ENCODE results near the gene HUS1B.
"Not testable (repeated sequence)": the region's sequence is repeated elsewhere in the genome, so short reads cannot be mapped to it uniquely, and the experiment has no call there.

HUS1B gene

GRCh38 chr6:680251-680650 lies 23.4 kb upstream of the HUS1B start:
- FAIRE-seq, result no peak
- DNase-seq (ENCODE audit: insufficient read length, low spot score), result no peak

GRCh38 chr6:679282-679681 lies 22.4 kb upstream of the HUS1B start:
- FAIRE-seq, result no peak
- no peak for DNase-seq (ENCODE audit: insufficient read length, low spot score)

GRCh38 chr6:678520-678919 lies 21.6 kb upstream of the HUS1B start:
- FAIRE-seq, result no peak
- no peak for DNase-seq (ENCODE audit: insufficient read length, low spot score)

GRCh38 chr6:677919-678318 lies 21.0 kb upstream of the HUS1B start:
- FAIRE-seq, result no peak
- no peak for DNase-seq (ENCODE audit: insufficient read length, low spot score)

- FAIRE-seq (no peak), DNase-seq (ENCODE audit: insufficient read length, low spot score) (no peak)
Observed at GRCh38 chr6:674956-675355, 18.1 kb upstream of the HUS1B start.

DNA sequence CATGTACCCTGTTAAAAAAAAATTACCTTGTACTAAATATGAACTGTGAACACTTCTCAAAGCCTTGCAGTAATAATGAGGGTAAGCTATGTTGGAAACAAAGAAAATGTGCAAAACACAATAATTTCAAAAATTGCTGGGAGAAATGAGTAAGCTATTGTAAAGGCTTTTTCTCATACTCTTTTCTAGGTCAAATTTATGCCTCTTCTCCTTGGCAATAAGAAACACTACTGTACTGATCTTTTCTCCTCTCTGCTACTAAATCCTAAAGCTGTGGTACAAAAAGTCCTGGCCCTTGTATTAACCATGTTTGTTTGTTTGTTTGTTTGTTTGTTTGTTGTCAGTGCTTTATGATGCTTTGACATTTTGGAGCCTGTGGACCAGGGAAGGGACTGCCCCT lies 17.5 kb upstream of the HUS1B start:
- FAIRE-seq (no peak), DNase-seq (ENCODE audit: insufficient read length, low spot score) (no peak)

DNA sequence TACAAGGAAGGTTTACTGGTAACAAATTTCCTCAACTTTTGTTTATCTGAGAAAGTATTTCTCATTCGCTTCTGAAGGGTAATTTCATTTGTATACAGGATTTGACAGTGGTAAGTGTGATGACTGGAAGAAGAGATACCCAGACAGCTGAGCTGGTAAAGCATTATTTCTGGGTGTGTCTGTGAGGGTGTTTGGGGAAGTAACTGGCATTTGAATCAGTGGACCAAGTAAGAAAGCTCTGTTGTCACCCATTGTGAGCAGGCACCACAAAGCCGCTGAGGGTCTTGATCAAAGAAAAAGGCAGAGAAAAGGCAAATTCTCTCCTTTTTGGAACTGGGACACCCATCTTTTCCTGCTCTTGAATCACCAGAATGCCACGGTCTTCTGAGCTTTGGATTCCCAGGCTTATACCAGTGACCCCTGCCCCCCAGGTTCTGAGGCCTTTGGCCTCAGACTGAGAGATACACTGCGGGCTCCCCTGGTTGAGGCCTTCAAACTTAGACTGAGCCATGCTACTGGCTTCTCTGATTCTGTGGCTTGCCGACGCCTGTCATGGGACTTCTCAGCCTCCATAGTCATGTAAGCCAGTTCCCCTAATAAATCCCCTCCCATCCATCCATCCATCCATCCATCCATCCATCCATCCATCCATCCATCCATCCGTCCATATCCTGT lies 10.5 kb upstream of the HUS1B start:
- FAIRE-seq (no peak), DNase-seq (ENCODE audit: insufficient read length, low spot score) (no peak)

- FAIRE-seq, result no peak
- DNase-seq (ENCODE audit: insufficient read length, low spot score), result no peak
Observed at GRCh38 chr6:665403-666267, 8.7 kb upstream of the HUS1B start.

DNA sequence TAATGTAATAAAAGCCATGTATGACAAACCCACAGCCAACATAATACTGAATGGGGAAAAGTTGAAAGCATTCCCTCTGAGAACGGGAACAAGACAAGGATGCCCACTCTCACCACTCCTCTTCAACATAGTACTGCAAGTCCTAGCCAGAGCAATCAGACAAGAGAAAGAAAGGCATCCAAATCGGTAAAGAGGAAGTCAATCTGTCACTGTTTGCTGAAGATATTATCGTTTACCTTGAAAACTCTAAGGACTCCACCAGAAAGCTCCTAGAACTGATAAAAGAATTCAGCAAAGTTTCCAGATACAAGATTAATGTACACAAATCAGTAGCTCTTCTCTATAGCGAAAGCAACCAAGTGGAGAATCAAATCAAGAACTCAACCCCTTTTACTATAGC lies 6.9 kb upstream of the HUS1B start:
- FAIRE-seq, result not testable (repeated sequence)

GRCh38 chr6:659716-660581 lies 3.0 kb upstream of the HUS1B start:
- DNase-seq (ENCODE audit: insufficient read length, low spot score) (no peak), FAIRE-seq (no peak)

More for the DNA sequence above, 6.9 kb upstream of the HUS1B start:
- not testable (repeated sequence) for DNase-seq (ENCODE audit: insufficient read length, low spot score)

DNA sequence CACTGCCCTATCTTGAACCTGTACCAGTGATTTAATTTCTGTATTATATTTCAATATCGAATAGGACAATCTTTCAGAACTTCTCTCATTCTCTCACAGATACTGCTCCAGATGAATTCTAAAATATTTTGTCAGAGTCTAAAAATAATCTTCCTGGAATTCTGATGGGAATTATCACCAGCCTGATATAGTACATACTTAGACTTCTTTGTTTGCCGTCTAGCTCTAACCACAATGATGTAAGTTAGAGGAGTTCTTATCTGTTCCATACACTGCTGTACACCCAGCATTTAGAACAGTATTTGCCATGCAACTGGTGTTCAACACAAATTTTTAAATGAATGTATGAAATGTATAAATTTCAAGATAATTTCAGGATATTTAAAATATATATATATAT lies 1.3 kb upstream of the HUS1B start:
- DNase-seq (ENCODE audit: insufficient read length, low spot score) (no peak), FAIRE-seq (no peak)

- no peak for FAIRE-seq
Observed at GRCh38 chr6:657743-658142, 843 bp upstream of the HUS1B start.

DNA sequence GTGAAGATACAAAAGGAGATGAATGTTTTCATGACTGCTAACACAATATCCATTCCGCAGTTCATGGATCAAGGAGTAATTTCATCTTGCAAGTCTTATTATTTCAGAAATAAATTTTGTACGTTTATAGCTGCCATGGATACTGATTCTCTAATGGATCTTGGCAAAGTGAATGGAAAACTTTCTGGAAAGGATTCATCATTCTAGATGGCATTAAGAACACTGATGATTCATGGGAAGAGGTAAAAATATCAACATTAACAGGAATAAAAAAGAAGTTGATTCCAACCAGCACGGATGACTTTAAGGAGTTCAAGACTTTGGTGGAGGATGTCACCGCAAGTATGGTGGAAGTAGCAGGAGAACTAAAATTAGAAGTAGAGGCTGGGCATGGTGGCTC lies 2.8 kb downstream of the HUS1B start:
- DNase-seq (ENCODE audit: insufficient read length, low spot score) (no peak), FAIRE-seq (no peak)

More at GRCh38 chr6:657743-658142, 843 bp upstream of the HUS1B start:
- no peak for DNase-seq (ENCODE audit: insufficient read length, low spot score)

GRCh38 chr6:652865-653264 lies 4.0 kb downstream of the HUS1B start:
- FAIRE-seq, result peak; percentile 54

DNA sequence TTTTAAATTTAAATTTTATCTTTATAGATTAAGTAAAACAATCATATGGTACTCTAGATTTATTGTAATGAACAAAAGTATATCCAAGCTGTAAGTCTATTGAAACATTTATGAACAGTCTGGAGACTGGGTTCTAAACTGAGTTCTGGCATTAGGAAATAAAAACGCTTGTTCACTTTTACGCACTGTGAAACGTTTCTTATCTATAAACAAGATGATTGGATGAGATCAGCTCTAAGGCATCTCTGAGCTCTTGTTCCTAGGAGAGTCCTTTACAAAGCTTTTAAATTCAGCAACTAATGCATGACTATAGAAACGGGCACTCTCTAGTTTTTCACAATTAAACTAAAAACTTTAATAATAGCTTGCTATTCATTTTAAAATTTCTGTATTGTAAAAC lies 6.8 kb downstream of the HUS1B start:
- DNase-seq (ENCODE audit: insufficient read length, low spot score), result no peak
- no peak for FAIRE-seq

More at GRCh38 chr6:652865-653264, 4.0 kb downstream of the HUS1B start:
- DNase-seq (ENCODE audit: insufficient read length, low spot score), result no peak

- DNase-seq (ENCODE audit: insufficient read length, low spot score) (no peak), FAIRE-seq (no peak)
Observed at GRCh38 chr6:642805-643204, 14.1 kb downstream of the HUS1B start.

- FAIRE-seq (no peak), DNase-seq (ENCODE audit: insufficient read length, low spot score) (no peak)
Observed at GRCh38 chr6:641225-641985, 15.5 kb downstream of the HUS1B start.

DNA sequence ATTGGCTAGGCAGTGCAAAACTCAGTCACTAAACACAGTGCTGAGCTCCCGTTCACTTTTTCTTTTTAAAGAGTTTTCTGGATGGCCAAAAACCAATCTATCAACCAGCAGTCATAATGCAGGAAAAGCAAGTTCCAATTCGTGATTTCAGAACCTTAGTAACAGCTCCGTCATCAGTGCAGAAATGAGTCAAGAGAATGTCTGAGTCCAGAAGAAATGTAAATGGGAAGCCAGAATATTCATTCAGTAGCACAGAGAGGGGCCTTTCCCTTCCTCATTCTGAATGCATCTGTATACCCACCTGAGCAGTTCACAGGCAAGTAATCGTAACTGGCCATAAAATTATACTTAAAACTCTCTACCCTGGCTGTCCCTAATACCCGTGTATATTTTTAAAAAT lies 20.4 kb downstream of the HUS1B start:
- DNase-seq (ENCODE audit: insufficient read length, low spot score) (no peak), FAIRE-seq (no peak)

DNA sequence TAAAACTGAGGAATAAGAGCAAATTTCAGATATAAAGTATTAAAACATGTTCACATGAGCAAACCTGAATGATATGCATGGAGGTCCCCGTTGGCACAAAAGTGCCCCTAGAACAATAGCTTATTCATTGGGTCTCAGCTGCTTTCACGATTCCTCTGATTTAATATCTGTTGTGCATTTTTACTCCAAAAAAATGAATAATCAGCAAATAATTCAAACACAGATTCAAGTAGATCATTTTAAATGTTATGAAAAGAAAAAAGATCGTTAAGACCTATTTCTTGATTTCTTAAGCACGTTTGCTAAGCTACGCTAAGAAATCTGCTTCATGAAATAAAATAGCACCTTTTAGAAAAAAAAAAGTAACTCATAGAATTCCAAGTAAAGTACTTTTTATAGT lies 21.7 kb downstream of the HUS1B start:
- FAIRE-seq (no peak), DNase-seq (ENCODE audit: insufficient read length, low spot score) (no peak)

GRCh38 chr6:633611-634010 lies 23.3 kb downstream of the HUS1B start:
- DNase-seq (ENCODE audit: insufficient read length, low spot score) (no peak), FAIRE-seq (no peak)

Data from HTR-8/SVneo (cell line).